ENCODE results near the gene TTC38.
"Not testable (repeated sequence)": the region's sequence is repeated elsewhere in the genome, so short reads cannot be mapped to it uniquely, and the experiment has no call there.

The TTC38 gene

DNA sequence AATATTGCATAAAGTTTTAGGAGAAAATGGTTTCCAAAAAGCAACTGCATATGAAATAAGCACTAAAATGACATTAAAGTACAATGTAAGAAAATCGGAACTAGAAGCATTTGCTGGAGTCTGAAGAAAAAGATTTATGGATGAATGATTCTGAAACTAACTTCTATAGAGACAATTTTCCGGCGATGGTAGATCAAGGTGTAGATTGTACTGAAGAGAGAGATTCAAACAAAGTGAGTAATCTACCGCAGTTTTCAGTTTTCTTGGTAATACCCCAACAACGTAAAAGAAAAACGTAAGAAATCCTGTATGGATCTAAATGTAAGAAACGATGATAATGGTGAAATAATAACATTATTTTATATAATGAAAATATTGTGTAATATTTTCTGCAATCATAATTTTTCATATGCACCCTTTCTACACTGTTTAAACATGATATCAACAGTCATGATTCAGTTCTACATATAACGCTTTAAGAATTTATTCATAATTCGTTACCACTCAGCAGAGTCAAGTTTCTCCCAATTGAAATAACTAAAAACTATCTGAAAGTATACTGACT is 15.9 kb upstream of the TTC38 start:
- no peak for DNase-seq (ENCODE audit: low read depth)
- TF ChIP-seq, protein P1, sequence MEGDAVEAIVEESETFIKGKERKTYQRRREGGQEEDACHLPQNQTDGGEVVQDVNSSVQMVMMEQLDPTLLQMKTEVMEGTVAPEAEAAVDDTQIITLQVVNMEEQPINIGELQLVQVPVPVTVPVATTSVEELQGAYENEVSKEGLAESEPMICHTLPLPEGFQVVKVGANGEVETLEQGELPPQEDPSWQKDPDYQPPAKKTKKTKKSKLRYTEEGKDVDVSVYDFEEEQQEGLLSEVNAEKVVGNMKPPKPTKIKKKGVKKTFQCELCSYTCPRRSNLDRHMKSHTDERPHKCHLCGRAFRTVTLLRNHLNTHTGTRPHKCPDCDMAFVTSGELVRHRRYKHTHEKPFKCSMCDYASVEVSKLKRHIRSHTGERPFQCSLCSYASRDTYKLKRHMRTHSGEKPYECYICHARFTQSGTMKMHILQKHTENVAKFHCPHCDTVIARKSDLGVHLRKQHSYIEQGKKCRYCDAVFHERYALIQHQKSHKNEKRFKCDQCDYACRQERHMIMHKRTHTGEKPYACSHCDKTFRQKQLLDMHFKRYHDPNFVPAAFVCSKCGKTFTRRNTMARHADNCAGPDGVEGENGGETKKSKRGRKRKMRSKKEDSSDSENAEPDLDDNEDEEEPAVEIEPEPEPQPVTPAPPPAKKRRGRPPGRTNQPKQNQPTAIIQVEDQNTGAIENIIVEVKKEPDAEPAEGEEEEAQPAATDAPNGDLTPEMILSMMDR (conservative IDR thresholded peaks at IDR 0.05; ENCODE audit: low read depth, low read length) = no peak
- no peak overlapping the region for H3K4me3 ChIP-seq (ENCODE audit: low read depth, low read length)

- H3K4me3 ChIP-seq (ENCODE audit: low read depth, low read length) = no peak overlapping the region
- TF ChIP-seq, protein P1 (conservative IDR thresholded peaks at IDR 0.05; ENCODE audit: low read depth, low read length) = no peak
- no peak for DNase-seq (ENCODE audit: low read depth)
Measured at GRCh38 chr22:46256358-46256958, 11.3 kb upstream of the TTC38 start.

- no peak overlapping the region for H3K4me3 ChIP-seq (ENCODE audit: low read depth, low read length)
- no peak for DNase-seq (ENCODE audit: low read depth)
- TF ChIP-seq, protein P1 (conservative IDR thresholded peaks at IDR 0.05; ENCODE audit: low read depth, low read length) = no peak
Measured at GRCh38 chr22:46259374-46259773, 8.4 kb upstream of the TTC38 start.

DNA sequence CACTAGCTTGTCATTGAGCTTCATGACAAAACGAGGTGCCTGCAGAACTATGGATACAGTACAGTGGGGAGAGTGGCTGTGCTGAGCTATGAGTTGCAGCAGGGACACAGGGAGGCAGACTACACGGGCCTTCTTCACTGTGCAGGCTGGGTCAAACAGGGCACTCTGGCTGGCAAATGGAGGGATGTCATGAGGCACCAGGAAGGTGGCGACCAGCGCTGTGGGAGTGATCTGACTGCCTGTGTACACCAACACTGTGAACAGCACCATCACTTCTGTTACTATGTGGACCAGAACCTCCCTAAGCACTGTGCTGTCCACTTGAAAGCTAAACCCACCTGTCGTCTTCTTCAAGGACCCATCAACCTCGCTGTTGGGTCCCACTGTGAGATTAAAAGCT is 7.8 kb upstream of the TTC38 start:
- H3K4me3 ChIP-seq (ENCODE audit: low read depth, low read length) = no peak overlapping the region
- TF ChIP-seq, protein P1 (conservative IDR thresholded peaks at IDR 0.05; ENCODE audit: low read depth, low read length) = no peak

DNA sequence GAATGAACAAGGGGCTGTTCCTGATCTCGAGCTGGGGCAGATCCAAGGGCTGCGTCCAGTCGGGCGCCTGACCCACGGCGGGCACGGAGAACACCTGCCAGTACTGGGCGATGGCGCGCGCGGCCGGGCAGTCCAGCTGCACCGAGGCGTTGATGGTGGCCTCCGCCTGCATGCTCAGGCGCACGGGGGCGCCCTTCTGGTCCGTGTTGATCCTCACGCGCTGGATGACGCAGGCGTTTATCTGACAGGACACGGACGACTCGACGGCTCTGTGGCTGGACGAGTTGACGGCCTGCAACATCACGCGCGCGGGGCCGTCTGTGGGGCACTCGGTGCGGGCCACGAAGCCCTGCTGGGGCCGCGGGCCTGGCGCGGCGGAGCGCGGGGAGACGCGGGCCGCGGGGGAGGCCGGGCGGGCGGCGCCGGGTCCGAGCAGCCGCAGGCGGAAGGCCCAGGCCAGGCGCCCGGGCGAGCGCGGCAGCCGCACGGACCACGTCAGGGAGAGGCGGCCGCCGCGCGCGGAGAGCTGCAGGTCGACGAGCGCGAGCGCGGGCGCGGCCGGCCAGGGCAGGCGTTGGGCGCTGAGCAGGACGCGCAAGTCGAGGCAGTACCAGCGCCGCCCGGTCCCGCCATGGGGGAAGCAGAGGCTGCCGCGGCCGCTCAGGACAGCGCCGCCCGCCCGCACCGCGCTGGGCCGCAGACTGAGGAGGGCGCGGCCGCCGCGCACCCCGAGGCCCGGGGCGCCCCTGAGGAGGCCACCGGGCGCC is 5.2 kb upstream of the TTC38 start:
- DNase-seq (ENCODE audit: low read depth) = peak; percentile 49
- TF ChIP-seq, protein P1 (conservative IDR thresholded peaks at IDR 0.05; ENCODE audit: low read depth, low read length) = peak; percentile 23
- no peak overlapping the region for H3K4me3 ChIP-seq (ENCODE audit: low read depth, low read length)

More for the DNA sequence above, 7.8 kb upstream of the TTC38 start:
- DNase-seq (ENCODE audit: low read depth) = no peak

DNA sequence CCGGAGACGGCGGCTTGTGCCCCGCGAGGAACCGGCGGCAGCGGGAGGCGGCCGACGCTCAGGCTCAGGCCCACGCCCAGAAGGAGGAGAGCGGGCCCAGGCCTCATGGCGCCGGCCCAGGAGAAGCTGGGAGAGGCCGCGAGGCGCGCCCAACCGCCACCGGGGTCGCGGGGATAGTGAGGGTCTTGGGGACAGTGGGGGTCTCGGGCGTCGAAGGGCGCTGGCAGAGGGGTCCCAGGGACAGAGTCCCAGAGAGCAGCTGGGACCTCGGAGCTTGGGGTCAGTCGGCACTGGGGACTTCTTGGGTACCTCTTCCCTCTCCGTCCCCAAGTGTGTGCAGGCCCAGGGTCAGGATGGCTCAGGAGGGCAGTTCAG is 4.6 kb upstream of the TTC38 start, which contains the start of gene PKDREJ:
Gene PKDREJ (minus strand): TSS at position 128 of the 375 bp plus-strand sequence. CDS start 21 bp downstream, at position 107.
- DNase-seq (ENCODE audit: low read depth) = no peak
- H3K4me3 ChIP-seq (ENCODE audit: low read depth, low read length) = no peak within 1 kb of the TSS
- TF ChIP-seq, protein P1 (conservative IDR thresholded peaks at IDR 0.05; ENCODE audit: low read depth, low read length) = no peak

GRCh38 chr22:46264520-46264919 is 3.3 kb upstream of the TTC38 start:
- H3K4me3 ChIP-seq (ENCODE audit: low read depth, low read length); DNase-seq (ENCODE audit: low read depth): not testable (repeated sequence)

DNA sequence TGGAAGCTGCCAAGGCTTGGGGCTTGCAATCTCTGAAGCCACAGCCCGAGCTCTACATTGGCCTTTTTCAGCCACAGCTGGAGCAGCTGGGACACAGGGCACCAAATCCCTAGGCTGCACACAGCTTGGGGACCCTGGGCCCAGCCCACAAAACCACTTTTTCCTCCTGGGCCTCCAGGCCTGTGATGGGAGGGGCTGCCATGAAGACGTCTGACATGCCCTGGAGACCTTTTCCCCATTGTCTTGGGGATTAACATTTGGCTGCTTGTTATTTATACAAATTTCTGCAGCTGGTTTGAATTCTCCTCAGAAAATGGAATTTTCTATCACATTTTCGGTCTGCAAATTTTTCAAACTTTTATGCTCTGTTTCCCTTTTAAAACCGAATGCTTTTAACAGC is 2.2 kb upstream of the TTC38 start:
- not testable (repeated sequence) for DNase-seq (ENCODE audit: low read depth); H3K4me3 ChIP-seq (ENCODE audit: low read depth, low read length)

Data from choroid plexus epithelial cell (primary cell).